ENCODE data around the gene PPP1R12A.

PPP1R12A gene

GRCh38 chr12:79769189-79769859, 165.6 kb downstream of the PPP1R12A start:
- no peak overlapping the region for H3K4me3 ChIP-seq (ENCODE audit: control insufficient read depth, low read depth, low read length)
- DNase-seq (ENCODE audit: low read depth) = peak; percentile 12
- TF ChIP-seq, protein P1, sequence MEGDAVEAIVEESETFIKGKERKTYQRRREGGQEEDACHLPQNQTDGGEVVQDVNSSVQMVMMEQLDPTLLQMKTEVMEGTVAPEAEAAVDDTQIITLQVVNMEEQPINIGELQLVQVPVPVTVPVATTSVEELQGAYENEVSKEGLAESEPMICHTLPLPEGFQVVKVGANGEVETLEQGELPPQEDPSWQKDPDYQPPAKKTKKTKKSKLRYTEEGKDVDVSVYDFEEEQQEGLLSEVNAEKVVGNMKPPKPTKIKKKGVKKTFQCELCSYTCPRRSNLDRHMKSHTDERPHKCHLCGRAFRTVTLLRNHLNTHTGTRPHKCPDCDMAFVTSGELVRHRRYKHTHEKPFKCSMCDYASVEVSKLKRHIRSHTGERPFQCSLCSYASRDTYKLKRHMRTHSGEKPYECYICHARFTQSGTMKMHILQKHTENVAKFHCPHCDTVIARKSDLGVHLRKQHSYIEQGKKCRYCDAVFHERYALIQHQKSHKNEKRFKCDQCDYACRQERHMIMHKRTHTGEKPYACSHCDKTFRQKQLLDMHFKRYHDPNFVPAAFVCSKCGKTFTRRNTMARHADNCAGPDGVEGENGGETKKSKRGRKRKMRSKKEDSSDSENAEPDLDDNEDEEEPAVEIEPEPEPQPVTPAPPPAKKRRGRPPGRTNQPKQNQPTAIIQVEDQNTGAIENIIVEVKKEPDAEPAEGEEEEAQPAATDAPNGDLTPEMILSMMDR (conservative IDR thresholded peaks at IDR 0.05; ENCODE audit: control insufficient read depth, insufficient read depth, low read depth, low read length) = no peak

DNA sequence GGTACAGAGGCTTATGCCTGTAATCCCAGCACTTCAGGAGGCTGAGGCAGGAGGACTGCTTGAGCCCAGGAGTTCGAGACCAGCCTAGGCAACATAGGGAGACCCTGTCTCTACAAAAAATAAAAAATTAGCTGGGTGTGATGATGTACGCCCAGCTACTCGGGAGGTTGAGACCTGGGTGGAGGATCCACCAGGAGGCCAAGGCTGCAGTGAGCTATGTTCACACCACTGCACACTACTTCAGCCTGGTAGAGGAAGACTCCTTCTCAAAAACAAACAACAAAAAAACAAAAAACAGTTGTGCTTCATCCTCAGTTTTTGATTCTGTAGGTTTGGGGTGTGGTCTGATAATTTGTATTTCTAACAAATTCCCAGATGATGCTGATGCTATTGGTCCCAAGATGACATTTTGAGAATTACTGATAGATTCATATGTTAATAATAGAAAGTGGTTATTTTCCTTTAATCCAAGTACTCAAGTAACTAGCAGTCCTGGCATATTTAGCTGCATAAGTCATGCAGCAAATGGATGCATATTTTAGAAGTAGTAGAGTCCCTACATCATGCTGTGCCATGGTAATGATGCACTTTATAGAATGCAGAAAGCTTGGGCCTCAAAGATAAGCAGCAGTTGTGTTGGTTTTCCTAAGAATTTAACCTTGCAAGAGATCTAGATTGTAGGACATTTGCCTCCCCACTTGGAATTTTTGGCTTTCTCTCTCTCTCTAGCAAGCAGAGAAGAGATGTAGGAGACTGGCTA, 168.0 kb downstream of the PPP1R12A start:
- no peak for DNase-seq (ENCODE audit: low read depth)
- no peak overlapping the region for H3K4me3 ChIP-seq (ENCODE audit: control insufficient read depth, low read depth, low read length)
- TF ChIP-seq, protein P1 (conservative IDR thresholded peaks at IDR 0.05; ENCODE audit: control insufficient read depth, insufficient read depth, low read depth, low read length) = no peak

GRCh38 chr12:79765157-79765556, 169.7 kb downstream of the PPP1R12A start:
- TF ChIP-seq, protein P1 (conservative IDR thresholded peaks at IDR 0.05; ENCODE audit: control insufficient read depth, insufficient read depth, low read depth, low read length) = no peak
- H3K4me3 ChIP-seq (ENCODE audit: control insufficient read depth, low read depth, low read length) = no peak overlapping the region
- no peak for DNase-seq (ENCODE audit: low read depth)

DNA sequence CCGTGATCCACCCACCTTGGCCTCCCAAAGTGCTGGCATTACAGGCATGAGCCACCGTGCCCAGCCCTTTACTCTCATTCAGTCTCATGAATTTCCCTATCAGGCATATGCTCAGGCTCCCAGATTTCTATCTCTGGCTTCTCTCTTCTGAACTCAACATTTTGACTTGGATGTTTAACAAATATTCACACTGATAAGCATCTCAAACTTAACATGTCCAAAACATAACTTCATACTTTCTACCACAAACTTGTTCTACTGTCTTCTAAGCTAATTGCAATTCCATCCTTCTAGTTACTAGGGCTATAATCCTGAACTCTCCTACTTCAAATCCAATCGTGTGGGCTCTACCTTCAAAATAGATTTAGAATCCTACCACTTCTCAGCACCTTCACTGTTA, 170.3 kb downstream of the PPP1R12A start:
- no peak for DNase-seq (ENCODE audit: low read depth)
- TF ChIP-seq, protein P1 (conservative IDR thresholded peaks at IDR 0.05; ENCODE audit: control insufficient read depth, insufficient read depth, low read depth, low read length) = no peak
- no peak overlapping the region for H3K4me3 ChIP-seq (ENCODE audit: control insufficient read depth, low read depth, low read length)

DNA sequence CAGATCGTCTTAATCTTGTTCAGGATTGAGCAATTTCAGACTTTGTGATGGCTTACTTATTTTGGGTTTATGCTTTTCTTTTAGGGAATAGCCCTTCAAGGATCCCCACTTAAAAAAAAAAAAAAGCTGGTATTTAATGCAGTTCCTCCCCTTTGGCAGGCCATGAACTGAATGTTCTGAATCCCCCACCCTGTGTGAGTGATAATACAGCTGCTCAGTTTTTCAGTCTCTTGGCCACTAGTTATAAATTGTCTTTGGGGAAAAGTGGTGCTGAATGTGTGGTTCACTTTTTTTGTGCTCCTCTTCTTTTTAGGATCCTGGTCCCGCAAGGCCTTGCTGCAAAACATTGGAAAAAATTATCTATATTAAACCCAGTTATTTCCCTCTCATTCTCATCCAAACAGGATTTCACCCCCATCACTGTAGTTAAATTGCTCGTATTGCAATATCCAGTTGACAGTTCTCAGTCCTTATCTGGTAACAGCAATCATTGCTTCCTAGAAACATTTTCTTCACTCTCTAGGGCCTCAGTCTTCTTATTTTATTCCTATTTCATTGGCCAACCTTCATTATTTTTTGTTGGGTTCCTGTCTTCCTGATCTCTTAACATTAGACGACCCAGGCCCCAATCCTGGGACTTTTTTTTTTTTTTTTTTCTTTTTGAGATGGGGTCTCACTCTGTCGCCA, 171.0 kb downstream of the PPP1R12A start:
- TF ChIP-seq, protein P1 (conservative IDR thresholded peaks at IDR 0.05; ENCODE audit: control insufficient read depth, insufficient read depth, low read depth, low read length) = no peak
- DNase-seq (ENCODE audit: low read depth) = no peak
- no peak overlapping the region for H3K4me3 ChIP-seq (ENCODE audit: control insufficient read depth, low read depth, low read length)

DNA sequence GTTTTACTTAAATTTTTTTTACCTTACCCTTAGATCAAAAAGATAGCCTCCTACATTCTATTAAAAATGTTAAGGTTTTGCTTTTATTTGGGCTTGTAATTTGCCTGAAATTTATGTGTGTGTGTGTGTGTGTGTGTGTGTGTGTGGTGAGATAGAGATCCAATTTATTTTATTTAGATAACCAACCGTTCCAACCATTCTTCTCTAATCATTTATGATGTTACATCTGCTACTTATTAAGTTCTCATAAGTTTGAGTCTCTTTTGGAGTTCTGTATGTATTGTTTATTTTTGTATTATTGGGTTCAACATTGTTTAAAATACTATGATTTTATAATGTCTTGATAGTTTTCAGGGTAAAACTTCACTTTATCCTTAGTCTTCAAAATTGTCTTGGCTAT, 173.6 kb downstream of the PPP1R12A start:
- H3K4me3 ChIP-seq (ENCODE audit: control insufficient read depth, low read depth, low read length) = no peak overlapping the region
- TF ChIP-seq, protein P1 (conservative IDR thresholded peaks at IDR 0.05; ENCODE audit: control insufficient read depth, insufficient read depth, low read depth, low read length) = no peak
- no peak for DNase-seq (ENCODE audit: low read depth)
